Measurements from ENCODE around the gene NSMCE4A. TPM values are rescaled to one million over a fixed set of nuclear protein-coding genes. Genes with fewer than 3 reads are reported as not detected.
"Not testable (repeated sequence)": the region's sequence is repeated elsewhere in the genome, so short reads cannot be mapped to it uniquely, and the experiment has no call there.

NSMCE4A gene
- total RNA-seq, 1 donor from 2014 or later: 30.3 TPM

GRCh38 chr10:121991727-121992126 is 16.7 kb upstream of the NSMCE4A start:
- intact Hi-C loops (cut with micrococcal nuclease); ATAC-seq; DNase-seq: not testable (repeated sequence)

- no peak for DNase-seq
- intact Hi-C loops (cut with micrococcal nuclease): no loop called here
- ATAC-seq: no peak
Observed at GRCh38 chr10:121990015-121990677, 15.1 kb upstream of the NSMCE4A start.

- DNase-seq: no peak
- intact Hi-C loops (cut with micrococcal nuclease): no loop called here
- ATAC-seq: peak; percentile 60
Observed at GRCh38 chr10:121988361-121989324, 13.6 kb upstream of the NSMCE4A start, which contains the start of gene TACC2. TSS of gene TACC2 (plus strand) at chr10:121989163. CDS start at chr10:122021982, 32,819 bp downstream.

GRCh38 chr10:121984463-121984862 is 9.4 kb upstream of the NSMCE4A start:
- intact Hi-C loops (cut with micrococcal nuclease): no loop called here
- DNase-seq (no peak), ATAC-seq (no peak)

GRCh38 chr10:121983852-121984251 is 8.8 kb upstream of the NSMCE4A start:
- intact Hi-C loops (cut with micrococcal nuclease): no loop called here

GRCh38 chr10:121981346-121981745 is 6.3 kb upstream of the NSMCE4A start:
- ATAC-seq: no peak
- intact Hi-C loops (cut with micrococcal nuclease): no loop called here
- DNase-seq: no peak

More at GRCh38 chr10:121983852-121984251, 8.8 kb upstream of the NSMCE4A start:
- ATAC-seq (no peak), DNase-seq (no peak)

GRCh38 chr10:121978511-121978910 is 3.5 kb upstream of the NSMCE4A start:
- intact Hi-C loops (cut with micrococcal nuclease): no loop called here
- ATAC-seq (no peak), DNase-seq (no peak)

- ATAC-seq: no peak
Observed at GRCh38 chr10:121976607-121977006, 1.6 kb upstream of the NSMCE4A start.

GRCh38 chr10:121975295-121976086 is 474 bp upstream of the NSMCE4A start:
- DNase-seq (no peak), ATAC-seq (peak; percentile 28)
- intact Hi-C loops (cut with micrococcal nuclease): no loop called here

More at GRCh38 chr10:121976607-121977006, 1.6 kb upstream of the NSMCE4A start:
- no peak for DNase-seq
- intact Hi-C loops (cut with micrococcal nuclease): no loop called here

GRCh38 chr10:121974019-121974534 is 940 bp downstream of the NSMCE4A start:
- DNase-seq (no peak), ATAC-seq (no peak)
- intact Hi-C loops (cut with micrococcal nuclease): no loop called here

GRCh38 chr10:121969086-121969485 is 5.9 kb downstream of the NSMCE4A start:
- peak; percentile 33 for DNase-seq
- intact Hi-C loops (cut with micrococcal nuclease); ATAC-seq: not testable (repeated sequence)

GRCh38 chr10:121965996-121966395 is 9.0 kb downstream of the NSMCE4A start:
- ATAC-seq (no peak), DNase-seq (no peak)
- intact Hi-C loops (cut with micrococcal nuclease): no loop called here

- DNase-seq (no peak), ATAC-seq (no peak)
- intact Hi-C loops (cut with micrococcal nuclease): no loop called here
Observed at GRCh38 chr10:121961456-121961855, 13.6 kb downstream of the NSMCE4A start.

- DNase-seq: no peak
- intact Hi-C loops (cut with micrococcal nuclease): no loop called here
- no peak for ATAC-seq
Observed at GRCh38 chr10:121959671-121960070, 15.3 kb downstream of the NSMCE4A start.

GRCh38 chr10:121956111-121957061 is 18.6 kb downstream of the NSMCE4A start:
- DNase-seq (no peak), ATAC-seq (no peak)
- intact Hi-C loops (cut with micrococcal nuclease): no loop called here

- DNase-seq (no peak), ATAC-seq (no peak)
- intact Hi-C loops (cut with micrococcal nuclease): no loop called here
Observed at GRCh38 chr10:121952226-121952625, 22.8 kb downstream of the NSMCE4A start.

GRCh38 chr10:121949451-121949850 is 25.6 kb downstream of the NSMCE4A start:
- intact Hi-C loops (cut with micrococcal nuclease): no loop called here
- ATAC-seq (no peak), DNase-seq (no peak)

- ATAC-seq (no peak), DNase-seq (no peak)
- intact Hi-C loops (cut with micrococcal nuclease): no loop called here
Observed at GRCh38 chr10:121949049-121949448, 26.0 kb downstream of the NSMCE4A start.

Measured in left ventricle myocardium superior (tissue), 1 donor.